ENCODE measurements around the gene HSPA8. TPM values are rescaled to one million over a fixed set of nuclear protein-coding genes. Genes with fewer than 3 reads are reported as not detected.

The HSPA8 gene
- total RNA-seq, 2 donors from 2014 or later: 1,572 to 1,940 TPM

DNA sequence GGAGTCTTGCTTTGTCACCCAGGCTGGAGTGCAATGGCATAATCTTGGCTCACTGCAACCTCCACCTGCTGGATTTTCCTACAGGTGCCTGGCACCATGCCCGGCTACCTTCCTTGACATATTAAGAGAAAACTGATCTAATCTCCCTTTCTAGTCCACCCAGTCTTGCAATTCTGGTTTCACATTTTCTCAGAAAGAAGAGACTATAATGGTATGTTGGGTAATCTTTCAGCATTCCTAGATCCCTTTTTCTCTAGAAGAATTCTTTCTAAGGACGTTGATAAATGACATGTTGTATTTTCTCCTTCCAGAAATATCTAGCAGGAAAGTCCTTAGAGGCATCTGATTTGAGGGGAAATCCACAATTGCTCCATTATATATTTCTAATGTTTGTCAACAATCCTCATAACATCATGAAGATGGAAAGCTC lies 10.4 kb upstream of the HSPA8 start:
- H3K27ac ChIP-seq (ENCODE audit: low read depth, low read length): no peak overlapping the region

DNA sequence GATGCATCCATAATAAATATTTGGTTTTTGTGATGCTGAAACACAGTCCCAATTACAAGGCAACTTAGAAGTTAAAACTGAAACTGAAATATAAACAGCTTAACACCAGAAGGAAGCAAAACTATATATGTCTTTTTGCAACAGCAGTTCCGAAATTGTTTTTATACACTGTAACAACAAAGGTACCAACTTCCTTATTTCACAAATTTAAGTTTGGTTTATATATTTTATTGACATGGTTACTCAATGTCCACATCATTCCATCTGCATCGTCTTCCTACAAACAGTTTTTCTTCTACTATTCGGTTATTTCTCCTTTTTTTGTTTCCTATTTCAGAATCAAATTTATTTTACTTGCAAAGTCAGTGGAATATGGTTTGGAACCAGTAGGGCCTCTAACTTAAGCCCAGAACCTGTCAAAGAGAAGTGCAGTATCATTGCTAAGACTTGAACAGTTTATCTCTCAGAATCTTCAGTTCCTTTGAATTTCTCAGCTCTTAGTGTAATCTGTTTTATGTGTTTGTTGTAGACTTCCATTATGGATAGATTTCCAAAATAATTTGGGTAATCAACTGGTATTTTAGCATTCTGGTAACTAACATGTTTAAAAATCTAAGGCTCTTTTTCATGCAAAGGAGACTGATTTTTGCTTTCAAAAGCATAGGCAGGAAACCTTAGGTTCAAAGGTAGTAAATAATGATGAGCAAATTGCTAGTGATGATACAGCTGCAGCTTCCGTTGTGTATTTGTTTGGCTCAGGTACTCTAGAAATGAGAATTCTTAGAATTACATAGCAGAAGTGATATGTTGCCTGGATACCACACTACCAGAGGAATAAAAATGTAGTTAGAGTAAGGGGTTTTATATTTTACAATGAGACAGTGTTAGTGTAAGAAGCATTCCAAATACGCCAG lies 8.2 kb upstream of the HSPA8 start:
- H3K27ac ChIP-seq (ENCODE audit: low read depth, low read length): no peak overlapping the region
- WGBS, 2 experiments (ENCODE audit: insufficient coverage in 1 of 2, insufficient read length in 1 of 2): 67 to 84% methylated on average over 1 to 4 of the region's 5 CpGs
- no peak for DNase-seq
- H3K9ac ChIP-seq (ENCODE audit: extremely low read depth, low read length, poor library complexity, severe bottlenecking): no peak overlapping the region
- H3K27me3 Mint-ChIP-seq (ENCODE audit: insufficient read depth): no peaks in the 10 kb centered on the region
- H3K9me3 Mint-ChIP-seq: no peaks in the 10 kb centered on the region
- H3K4me1 Mint-ChIP-seq: peaks cover 25% of the 10 kb centered on the region
- no peaks in the 10 kb centered on the region for H3K4me1 ChIP-seq (ENCODE audit: control insufficient read depth, insufficient read depth, low read length)
- peaks cover 37% of the 10 kb centered on the region for H3K36me3 Mint-ChIP-seq (ENCODE audit: low read depth)
- H3K4me3 Mint-ChIP-seq: no peak overlapping the region
- no peaks in the 10 kb centered on the region for H3K9me3 ChIP-seq (ENCODE audit: control insufficient read depth, low read length)
- TF ChIP-seq, protein P1, sequence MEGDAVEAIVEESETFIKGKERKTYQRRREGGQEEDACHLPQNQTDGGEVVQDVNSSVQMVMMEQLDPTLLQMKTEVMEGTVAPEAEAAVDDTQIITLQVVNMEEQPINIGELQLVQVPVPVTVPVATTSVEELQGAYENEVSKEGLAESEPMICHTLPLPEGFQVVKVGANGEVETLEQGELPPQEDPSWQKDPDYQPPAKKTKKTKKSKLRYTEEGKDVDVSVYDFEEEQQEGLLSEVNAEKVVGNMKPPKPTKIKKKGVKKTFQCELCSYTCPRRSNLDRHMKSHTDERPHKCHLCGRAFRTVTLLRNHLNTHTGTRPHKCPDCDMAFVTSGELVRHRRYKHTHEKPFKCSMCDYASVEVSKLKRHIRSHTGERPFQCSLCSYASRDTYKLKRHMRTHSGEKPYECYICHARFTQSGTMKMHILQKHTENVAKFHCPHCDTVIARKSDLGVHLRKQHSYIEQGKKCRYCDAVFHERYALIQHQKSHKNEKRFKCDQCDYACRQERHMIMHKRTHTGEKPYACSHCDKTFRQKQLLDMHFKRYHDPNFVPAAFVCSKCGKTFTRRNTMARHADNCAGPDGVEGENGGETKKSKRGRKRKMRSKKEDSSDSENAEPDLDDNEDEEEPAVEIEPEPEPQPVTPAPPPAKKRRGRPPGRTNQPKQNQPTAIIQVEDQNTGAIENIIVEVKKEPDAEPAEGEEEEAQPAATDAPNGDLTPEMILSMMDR (conservative IDR thresholded peaks at IDR 0.05): no peak
- H3K36me3 ChIP-seq (ENCODE audit: control insufficient read depth, insufficient read depth, low read length): peaks cover 63% of the 10 kb centered on the region
- H3K4me3 ChIP-seq (ENCODE audit: low read length): no peak overlapping the region
- no peak overlapping the region for H3K27ac Mint-ChIP-seq
- H3K27me3 ChIP-seq (ENCODE audit: control insufficient read depth, insufficient read depth, low read length, poor library complexity, severe bottlenecking): no peaks in the 10 kb centered on the region

More for the DNA sequence above, 10.4 kb upstream of the HSPA8 start:
- Mint-ChIP-seq H3K4me3 (no peak overlapping the region), H3K27ac (no peak overlapping the region), H3K36me3 (ENCODE audit: low read depth) (peaks cover 50% of the 10 kb centered on the region), H3K27me3 (ENCODE audit: insufficient read depth) (no peaks in the 10 kb centered on the region), H3K9me3 (no peaks in the 10 kb centered on the region), H3K4me1 (peaks cover 25% of the 10 kb centered on the region)
- TF ChIP-seq, protein P1 (conservative IDR thresholded peaks at IDR 0.05): no peak
- 90 to 100% methylated on average over 1 to 2 of the region's 2 CpGs for WGBS, 2 experiments (ENCODE audit: insufficient coverage in 1 of 2, insufficient read length in 1 of 2)
- DNase-seq: no peak
- no peaks in the 10 kb centered on the region for H3K4me1 ChIP-seq (ENCODE audit: control insufficient read depth, insufficient read depth, low read length)
- H3K36me3 ChIP-seq (ENCODE audit: control insufficient read depth, insufficient read depth, low read length): peaks cover 73% of the 10 kb centered on the region
- no peak overlapping the region for H3K9ac ChIP-seq (ENCODE audit: extremely low read depth, low read length, poor library complexity, severe bottlenecking)
- H3K27me3 ChIP-seq (ENCODE audit: control insufficient read depth, insufficient read depth, low read length, poor library complexity, severe bottlenecking): no peaks in the 10 kb centered on the region
- H3K4me3 ChIP-seq (ENCODE audit: low read length): no peak overlapping the region
- no peaks in the 10 kb centered on the region for H3K9me3 ChIP-seq (ENCODE audit: control insufficient read depth, low read length)

DNA sequence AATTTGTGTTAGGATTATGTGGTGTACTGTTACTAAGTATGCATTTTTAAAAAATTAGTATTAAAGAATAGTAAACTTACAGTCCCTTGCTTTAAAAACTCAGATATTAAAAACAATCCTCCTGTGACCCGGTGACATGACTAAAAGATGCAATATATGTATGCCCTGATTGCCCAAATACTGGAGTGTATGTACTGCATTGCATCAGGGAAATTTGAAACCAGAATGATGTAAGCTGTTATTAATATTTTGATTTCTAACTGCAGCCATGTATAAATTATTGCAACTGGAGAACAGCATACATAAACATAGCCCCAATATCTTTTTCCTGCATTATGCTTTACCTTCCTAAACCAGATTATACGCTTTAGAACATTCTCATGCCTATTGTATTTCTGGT lies 3.7 kb upstream of the HSPA8 start:
- Histone ChIP-seq H3K27me3 (ENCODE audit: control insufficient read depth, insufficient read depth, low read length, poor library complexity, severe bottlenecking) (no peaks in the 10 kb centered on the region), H3K9me3 (ENCODE audit: control insufficient read depth, low read length) (no peaks in the 10 kb centered on the region), H3K9ac (ENCODE audit: extremely low read depth, low read length, poor library complexity, severe bottlenecking) (no peak overlapping the region), H3K27ac (ENCODE audit: low read depth, low read length) (no peak overlapping the region), H3K4me1 (ENCODE audit: control insufficient read depth, insufficient read depth, low read length) (no peaks in the 10 kb centered on the region), H3K4me3 (ENCODE audit: low read length) (no peak overlapping the region), H3K36me3 (ENCODE audit: control insufficient read depth, insufficient read depth, low read length) (peaks cover 31% of the 10 kb centered on the region)
- H3K27ac Mint-ChIP-seq: no peak overlapping the region
- DNase-seq: no peak
- H3K9me3 Mint-ChIP-seq: no peaks in the 10 kb centered on the region
- WGBS, 2 experiments (ENCODE audit: insufficient coverage in 1 of 2, insufficient read length in 1 of 2): 95 to 100% methylated on average over 1 to 2 of the region's 2 CpGs
- H3K36me3 Mint-ChIP-seq (ENCODE audit: low read depth): peaks cover 19% of the 10 kb centered on the region
- TF ChIP-seq, protein P1 (conservative IDR thresholded peaks at IDR 0.05): no peak
- no peaks in the 10 kb centered on the region for H3K27me3 Mint-ChIP-seq (ENCODE audit: insufficient read depth)
- no peak overlapping the region for H3K4me3 Mint-ChIP-seq
- peaks cover 22% of the 10 kb centered on the region for H3K4me1 Mint-ChIP-seq

Measured in endodermal cell (in vitro differentiated cells).